D721Med (cell line): ENCODE measurements around the gene GAS7.

ENCODE experiments used
- DNase-seq: peaks from one replicate; pipeline ENCODE4 v3.0.0; 2011; ENCODE audit warnings: low spot score; ENCODE audit not compliant: insufficient read length
- FAIRE-seq: peaks from 2 replicates; lab custom pipeline; 2011; peaks lifted over from hg19 to GRCh38; lab: Jason Lieb, UNC
- TF ChIP-seq, protein P1 (sequence below): IDR thresholded peaks from 2 replicates; pipeline ENCODE4 v1.5.1; 2012; ENCODE audit warnings: mild to moderate bottlenecking, control low read depth; ENCODE audit not compliant: insufficient read depth; ENCODE audit errors: missing control alignments

GAS7 gene

GRCh38 chr17:10045871-10046658 is 152.3 kb downstream of the GAS7 start:
- DNase-seq (no peak), FAIRE-seq (no peak)
- TF ChIP-seq, protein P1, sequence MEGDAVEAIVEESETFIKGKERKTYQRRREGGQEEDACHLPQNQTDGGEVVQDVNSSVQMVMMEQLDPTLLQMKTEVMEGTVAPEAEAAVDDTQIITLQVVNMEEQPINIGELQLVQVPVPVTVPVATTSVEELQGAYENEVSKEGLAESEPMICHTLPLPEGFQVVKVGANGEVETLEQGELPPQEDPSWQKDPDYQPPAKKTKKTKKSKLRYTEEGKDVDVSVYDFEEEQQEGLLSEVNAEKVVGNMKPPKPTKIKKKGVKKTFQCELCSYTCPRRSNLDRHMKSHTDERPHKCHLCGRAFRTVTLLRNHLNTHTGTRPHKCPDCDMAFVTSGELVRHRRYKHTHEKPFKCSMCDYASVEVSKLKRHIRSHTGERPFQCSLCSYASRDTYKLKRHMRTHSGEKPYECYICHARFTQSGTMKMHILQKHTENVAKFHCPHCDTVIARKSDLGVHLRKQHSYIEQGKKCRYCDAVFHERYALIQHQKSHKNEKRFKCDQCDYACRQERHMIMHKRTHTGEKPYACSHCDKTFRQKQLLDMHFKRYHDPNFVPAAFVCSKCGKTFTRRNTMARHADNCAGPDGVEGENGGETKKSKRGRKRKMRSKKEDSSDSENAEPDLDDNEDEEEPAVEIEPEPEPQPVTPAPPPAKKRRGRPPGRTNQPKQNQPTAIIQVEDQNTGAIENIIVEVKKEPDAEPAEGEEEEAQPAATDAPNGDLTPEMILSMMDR = no peak

GRCh38 chr17:10042589-10043244 is 155.7 kb downstream of the GAS7 start:
- FAIRE-seq = no peak
- DNase-seq = no peak
- TF ChIP-seq, protein P1 = no peak

DNA sequence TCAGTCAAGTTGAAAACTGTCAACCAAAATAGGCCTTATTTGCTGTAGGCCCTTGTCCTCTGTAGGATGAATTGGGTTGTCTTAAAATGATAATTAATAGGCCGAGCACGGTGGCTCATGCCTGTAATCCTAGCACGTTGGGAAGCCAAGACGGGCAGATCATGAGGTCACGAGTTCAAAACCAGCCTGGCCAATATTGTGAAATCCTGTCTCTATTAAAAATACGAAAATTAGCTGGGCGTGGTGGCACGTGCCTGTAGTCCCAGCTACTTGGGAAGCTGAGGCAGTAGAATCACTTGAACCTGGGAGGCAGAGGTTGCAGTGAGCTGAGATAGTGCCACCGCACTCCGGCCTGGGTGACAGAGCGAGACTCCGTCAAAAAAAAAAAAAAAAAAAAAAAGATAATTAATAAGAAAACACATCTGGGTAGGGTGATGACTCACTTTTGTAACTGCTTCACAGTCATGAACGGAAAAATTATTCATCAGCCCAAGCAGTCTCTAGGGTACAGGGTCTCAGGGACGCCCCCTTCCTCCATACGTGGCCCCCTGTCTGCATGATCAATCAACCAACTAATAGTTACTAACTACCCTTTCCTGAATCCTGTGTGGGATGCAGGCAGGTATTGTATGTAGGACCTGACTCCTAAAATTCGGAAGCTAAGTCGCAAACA is 156.4 kb downstream of the GAS7 start:
- FAIRE-seq (no peak), DNase-seq (no peak)
- TF ChIP-seq, protein P1 = no peak

GRCh38 chr17:10041287-10041612 is 157.2 kb downstream of the GAS7 start:
- FAIRE-seq = no peak

GRCh38 chr17:10036511-10037061 is 161.8 kb downstream of the GAS7 start:
- FAIRE-seq = no peak
- TF ChIP-seq, protein P1 = no peak
- DNase-seq = no peak

More at GRCh38 chr17:10041287-10041612, 157.2 kb downstream of the GAS7 start:
- DNase-seq = no peak
- TF ChIP-seq, protein P1 = no peak

DNA sequence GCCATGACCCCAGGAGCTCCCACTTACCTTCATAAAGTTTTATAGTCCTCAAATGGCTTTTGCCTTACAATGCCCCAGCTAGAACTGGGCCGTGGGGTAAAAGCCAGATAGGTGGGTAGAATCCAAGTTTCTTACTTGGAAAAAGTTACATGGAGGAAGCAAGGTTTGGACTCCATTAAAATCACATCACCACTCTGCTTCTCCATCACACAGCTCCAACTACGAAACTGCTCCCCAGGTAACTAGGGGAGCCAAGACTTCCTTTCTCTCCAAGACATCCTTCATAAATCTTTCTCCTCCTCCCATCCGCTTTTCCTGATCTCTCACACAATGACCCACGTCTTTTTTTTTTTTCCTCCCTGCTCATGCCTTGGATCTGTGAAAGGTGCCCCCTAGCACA is 162.5 kb downstream of the GAS7 start:
- TF ChIP-seq, protein P1 = no peak
- no peak for DNase-seq
- no peak for FAIRE-seq
